IPS DF 4.7 (cell line): ENCODE data around the gene GTPBP1.

ENCODE experiments used
- DNase-seq: peaks from one replicate; pipeline ENCODE4 v3.0.0-alpha.2; 2013; ENCODE audit warnings: low spot score; ENCODE audit errors: extremely low read depth

GTPBP1 gene

GRCh38 chr22:38756711-38757463, 51.1 kb downstream of the GTPBP1 start:
- DNase-seq = no peak

GRCh38 chr22:38757464-38757757, 51.7 kb downstream of the GTPBP1 start:
- DNase-seq = no peak

- no peak for DNase-seq
These were observed 52.7 kb downstream of the GTPBP1 start for GRCh38 chr22:38758276-38758945.

DNA sequence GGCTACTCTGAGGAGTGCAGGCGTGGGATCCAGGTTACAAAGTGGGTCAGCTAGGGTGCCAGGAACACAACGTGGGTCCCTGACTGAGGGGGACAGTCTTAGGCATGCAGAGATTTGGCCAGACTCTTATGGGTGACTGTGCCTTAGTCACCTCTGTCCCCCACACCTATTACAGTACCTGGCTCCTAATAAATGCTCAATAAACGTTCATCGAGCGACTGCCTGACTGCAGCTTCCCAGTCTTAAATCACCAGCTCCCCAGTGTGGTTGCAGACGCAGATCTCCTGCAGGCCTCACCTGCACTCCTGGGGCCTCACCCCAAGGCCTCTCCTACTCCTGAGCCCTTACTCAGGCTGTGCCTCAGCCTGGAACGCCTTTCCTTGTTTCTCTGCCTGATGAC, 53.3 kb downstream of the GTPBP1 start:
- DNase-seq = no peak

DNA sequence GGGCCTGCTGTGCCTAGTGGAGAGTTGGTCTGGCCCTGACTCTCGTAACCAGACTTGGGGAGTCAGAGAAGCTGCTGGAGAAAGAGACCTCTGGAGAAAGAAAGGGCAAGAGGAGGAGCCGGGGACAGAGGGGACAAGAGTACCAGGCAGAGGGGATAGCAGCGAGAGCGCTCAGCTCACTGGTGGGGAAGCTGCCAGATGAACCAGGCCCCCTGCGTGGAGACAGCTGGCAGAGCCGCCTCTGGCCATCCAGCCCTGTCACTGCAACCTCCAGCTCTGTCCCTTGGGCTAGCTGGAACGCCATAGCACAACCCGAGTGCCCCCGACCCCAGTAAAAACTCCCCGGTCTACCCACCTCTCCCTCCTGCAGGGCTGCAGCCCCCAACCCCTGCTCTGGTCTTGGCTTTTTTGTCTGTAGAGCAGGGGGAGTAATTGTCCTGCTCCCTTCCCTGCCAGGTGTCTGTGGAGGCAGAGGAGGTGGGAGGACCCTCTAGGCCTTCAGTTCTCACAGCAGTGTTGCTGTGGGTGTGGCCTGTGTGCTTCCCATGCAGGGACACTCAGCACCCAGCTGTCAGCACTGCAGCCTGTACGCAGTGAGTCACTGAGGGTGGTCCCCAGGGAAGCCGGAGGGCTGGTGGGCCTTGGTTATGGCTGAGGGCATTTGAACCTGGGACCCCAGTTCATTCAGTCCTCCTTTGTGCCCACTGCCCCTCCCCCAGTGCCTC, 54.9 kb downstream of the GTPBP1 start:
- DNase-seq = no peak

GRCh38 chr22:38761202-38762162, 55.7 kb downstream of the GTPBP1 start:
- no peak for DNase-seq

DNA sequence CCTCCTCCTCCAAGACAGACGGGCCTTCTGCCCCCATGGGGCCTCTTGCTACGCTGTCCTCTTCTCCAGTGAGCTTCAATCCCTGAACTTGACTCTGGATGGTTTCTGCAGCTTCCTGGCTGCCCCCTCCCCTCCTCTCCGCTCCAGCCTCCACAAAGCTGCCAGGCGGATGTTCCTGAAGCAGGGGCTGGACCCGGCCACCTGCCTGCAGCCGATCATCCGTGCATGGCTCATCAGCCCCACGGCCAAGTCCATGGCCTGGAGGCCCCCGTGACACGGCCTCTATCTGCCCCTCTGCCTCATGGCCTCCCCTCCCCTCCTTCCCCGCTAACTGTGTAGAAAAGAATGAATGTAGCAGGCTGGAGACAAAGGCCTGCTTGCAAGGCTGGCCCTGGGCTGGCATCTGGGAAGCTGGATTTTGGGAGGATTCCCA, 56.8 kb downstream of the GTPBP1 start:
- no peak for DNase-seq

- peak; percentile 69 for DNase-seq
These were observed 60.5 kb downstream of the GTPBP1 start for GRCh38 chr22:38766076-38766777.

- DNase-seq = no peak
These were observed 61.6 kb downstream of the GTPBP1 start for GRCh38 chr22:38767313-38767712.

- no peak for DNase-seq
These were observed 62.3 kb downstream of the GTPBP1 start for GRCh38 chr22:38768036-38768435.

GRCh38 chr22:38770257-38770949, 64.7 kb downstream of the GTPBP1 start:
- DNase-seq = no peak

- no peak for DNase-seq
These were observed 66.8 kb downstream of the GTPBP1 start for GRCh38 chr22:38772623-38772873.

GRCh38 chr22:38773363-38773946, 67.7 kb downstream of the GTPBP1 start:
- DNase-seq = no peak

- DNase-seq = no peak
These were observed 68.9 kb downstream of the GTPBP1 start for GRCh38 chr22:38774496-38775166.

GRCh38 chr22:38775656-38776055, 69.9 kb downstream of the GTPBP1 start:
- DNase-seq = no peak

DNA sequence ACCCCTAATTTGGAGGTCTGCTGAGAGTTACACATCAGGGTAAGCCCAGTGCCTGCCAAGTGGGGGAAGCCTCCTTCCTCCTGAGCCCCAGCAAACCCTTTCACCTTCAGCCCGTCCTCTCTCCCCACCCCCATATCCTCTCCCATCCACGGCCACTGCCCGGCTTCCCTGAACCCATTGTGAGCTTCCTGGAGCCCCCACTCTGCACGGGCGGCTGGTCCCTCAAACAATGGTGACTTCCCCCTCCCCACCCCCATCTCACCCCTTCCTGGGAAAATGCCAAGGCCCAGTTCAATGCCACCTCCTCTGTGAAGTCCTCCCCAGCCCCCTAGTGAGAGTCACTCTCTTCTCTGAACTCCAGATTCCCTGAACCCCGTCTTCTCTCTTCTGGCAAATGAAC, 70.3 kb downstream of the GTPBP1 start:
- DNase-seq = no peak

DNA sequence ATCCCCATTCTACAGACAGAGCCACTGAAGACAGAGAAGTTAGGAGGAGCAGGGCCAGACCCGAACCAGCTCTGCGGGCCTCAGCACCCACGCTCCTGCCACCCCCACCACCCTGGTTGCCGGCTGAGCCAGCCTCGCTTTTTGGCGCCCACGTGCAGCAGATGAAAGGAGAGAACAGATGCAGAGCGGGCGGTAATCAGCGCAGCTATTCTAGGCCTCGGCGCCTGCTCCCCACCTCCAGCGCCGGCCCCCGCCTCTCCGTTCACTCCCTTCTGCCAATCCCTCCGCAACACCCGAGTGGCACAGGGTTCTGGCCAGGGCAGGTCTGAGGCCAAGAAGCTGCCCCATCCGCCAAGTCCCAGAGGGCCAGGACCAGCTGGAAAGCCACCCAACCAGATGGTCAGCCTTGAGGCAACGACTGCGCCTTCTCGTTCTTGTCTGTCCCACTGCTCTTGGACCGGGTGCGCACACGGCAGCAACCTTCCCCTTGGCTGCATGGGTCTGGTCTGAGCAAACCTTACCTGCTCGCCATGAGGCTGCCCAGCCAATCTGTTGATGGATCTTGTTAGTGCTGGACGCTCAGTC, 71.4 kb downstream of the GTPBP1 start:
- no peak for DNase-seq

DNA sequence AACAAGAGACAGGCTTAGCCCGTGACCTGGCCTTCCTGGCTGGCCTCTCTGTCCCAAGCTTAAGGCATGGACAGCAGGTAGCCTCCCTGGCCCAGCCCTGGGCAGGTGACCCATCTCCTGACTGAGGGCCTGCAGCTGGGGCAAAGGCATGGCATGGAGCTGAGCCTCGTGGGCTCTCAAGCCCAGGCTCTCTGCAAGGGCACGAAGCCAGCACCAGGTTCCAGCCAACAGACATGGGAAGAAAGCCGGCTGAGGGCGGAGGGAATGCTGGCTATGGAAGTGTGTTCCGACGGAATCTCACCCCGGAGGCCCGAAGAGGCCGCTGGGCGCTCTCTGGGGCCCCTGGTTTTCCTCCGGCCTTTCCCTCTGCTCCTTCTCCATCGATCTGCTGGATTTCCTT, 75.3 kb downstream of the GTPBP1 start:
- DNase-seq = no peak

DNA sequence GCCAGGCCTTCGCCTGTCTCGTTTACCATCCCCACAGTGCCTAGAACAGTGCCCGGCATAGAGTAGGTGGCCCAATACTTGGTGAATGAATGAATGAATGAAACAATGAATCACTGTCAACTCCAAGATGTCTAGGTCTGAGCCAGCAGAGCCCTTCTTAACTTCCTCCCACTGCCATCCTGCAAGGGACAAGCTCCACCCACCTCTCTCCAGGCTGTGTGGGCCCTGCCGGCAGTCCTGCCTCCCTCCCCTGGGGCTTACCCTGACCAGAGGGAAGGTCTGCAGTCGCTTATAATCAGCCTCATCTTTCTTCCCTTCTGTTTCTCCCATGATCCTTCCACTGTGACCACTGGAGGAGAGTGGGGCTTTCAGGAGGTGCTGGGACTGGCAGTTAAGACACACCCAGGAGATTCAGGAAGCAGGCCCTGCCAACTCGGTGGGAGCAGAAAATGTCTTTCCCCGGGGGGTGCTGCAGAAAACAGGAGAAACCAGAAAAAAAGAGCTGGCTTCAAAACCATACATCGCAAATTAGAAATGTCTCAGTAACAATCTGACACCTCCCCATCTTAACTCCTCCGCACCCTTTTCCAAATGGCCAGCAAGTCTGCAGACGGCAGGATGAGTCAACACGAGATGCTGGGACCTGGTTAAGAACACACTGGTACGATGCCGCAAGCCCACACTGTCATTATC, 76.8 kb downstream of the GTPBP1 start:
- no peak for DNase-seq
